Tongue (tissue), 2 donors: ENCODE measurements around the gene SKOR1. TPM values are rescaled to one million over a fixed set of nuclear protein-coding genes. Genes with fewer than 3 reads are reported as not detected.

Source experiments
- DNase-seq: peaks from one replicate; pipeline ENCODE4 v3.0.0-alpha.2; 2015
- total RNA-seq: library from RNA; depleted of rRNA; stranded (reverse); fragments of >200 nt; gene quantifications from one replicate; pipeline ENCODE4 v1.2.3, GENCODE V29; 2014

SKOR1 gene
- total RNA-seq, 1 donor from 2014 or later, result 0.31 TPM

DNA sequence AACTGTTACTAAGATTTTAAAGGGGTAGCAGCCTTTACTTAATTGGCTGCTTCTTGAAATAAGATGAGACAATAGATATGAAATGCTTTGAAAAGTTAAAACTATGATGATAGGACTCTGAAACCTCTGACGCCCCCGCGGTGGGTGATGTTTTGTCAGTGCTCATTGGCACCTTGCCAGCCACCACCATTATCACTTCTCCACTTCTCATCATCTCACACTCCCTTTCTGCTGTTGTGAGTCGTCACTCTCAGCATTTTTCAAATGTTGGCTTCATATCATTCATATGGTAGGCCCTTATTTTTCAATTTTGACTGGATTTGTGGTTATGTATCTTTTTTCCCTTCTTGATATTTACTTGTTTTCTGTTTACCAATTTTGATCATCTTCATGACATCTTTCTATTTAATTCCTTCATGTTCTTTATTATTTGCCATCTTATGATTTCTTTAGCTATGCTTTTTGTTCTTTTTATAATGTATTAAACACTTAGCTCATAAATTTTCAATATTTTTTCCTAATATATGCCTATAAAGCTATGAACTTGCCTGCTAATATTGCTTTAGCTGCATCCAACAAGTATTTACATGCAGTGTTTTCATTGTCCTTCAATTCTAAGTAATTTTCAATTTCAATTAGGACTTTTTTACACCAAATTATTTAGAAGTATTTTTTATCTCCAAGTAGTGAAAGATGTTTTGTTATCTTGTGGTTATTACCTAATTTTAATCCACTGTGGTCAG lies 30.3 kb upstream of the SKOR1 start:
- DNase-seq, result no peak

DNA sequence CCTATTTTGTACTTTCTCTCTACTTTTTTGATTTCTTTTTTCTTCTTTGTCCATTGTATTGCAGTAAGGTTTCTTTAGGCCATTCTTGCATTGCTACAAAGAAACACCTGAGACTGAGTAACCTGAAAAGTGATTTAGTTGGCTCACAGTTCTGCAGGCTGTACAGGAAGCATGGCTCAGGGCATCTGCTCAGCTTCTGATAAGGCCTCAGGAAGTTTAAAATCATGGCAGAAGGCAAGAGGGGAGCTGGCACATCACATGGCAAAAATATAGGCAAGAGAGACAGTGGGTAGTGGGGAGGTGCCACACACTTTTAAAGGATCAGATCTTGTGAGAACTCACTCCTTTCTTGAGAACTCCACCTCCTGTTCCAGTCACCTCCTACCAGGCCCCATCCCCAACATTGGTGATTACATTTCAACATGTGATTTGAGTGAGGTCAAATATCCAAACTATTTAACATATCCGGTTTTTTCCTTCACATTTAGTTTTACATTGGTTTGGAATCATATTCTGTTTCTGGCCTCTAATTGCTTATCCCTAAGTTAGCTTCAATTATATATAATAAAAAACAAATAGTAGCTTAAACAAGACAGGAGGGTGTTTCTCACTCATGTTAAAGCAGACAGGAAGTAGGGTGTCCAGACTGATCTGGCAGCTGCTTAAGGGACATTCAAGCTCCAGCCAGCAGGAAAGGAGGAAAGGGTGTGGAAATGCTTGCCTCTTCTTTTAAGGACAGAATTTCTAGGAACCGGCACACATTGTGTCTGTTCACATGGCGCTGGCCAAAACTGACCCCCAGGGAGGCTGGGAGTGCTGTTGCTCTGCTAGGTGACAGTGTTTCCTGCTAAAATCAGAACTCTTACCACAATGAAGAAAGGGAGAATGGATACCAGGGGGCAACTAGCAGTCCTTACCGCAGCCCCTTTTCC lies 28.8 kb upstream of the SKOR1 start:
- no peak for DNase-seq

DNA sequence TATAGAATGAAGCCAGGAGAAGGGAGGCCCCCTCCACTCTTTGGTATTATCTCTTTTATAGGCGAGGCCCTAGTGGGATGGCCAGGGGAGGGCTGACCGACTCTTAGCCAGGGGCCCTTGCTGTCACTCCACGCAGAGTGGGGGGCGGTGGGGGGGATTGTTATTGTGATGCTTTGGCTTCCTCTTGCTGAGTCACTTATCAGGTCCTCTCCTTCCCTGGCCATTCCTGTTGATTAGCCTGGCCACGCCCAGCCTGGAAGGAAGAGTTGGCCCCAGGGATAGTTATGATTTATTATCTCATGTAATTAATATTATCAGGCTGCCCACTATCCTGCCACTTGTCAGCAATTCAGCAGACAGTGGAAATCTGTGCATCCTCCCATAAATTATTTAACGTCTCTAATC lies 25.5 kb upstream of the SKOR1 start:
- no peak for DNase-seq

- no peak for DNase-seq
Measured at GRCh38 chr15:67801142-67801541, 24.2 kb upstream of the SKOR1 start.

DNA sequence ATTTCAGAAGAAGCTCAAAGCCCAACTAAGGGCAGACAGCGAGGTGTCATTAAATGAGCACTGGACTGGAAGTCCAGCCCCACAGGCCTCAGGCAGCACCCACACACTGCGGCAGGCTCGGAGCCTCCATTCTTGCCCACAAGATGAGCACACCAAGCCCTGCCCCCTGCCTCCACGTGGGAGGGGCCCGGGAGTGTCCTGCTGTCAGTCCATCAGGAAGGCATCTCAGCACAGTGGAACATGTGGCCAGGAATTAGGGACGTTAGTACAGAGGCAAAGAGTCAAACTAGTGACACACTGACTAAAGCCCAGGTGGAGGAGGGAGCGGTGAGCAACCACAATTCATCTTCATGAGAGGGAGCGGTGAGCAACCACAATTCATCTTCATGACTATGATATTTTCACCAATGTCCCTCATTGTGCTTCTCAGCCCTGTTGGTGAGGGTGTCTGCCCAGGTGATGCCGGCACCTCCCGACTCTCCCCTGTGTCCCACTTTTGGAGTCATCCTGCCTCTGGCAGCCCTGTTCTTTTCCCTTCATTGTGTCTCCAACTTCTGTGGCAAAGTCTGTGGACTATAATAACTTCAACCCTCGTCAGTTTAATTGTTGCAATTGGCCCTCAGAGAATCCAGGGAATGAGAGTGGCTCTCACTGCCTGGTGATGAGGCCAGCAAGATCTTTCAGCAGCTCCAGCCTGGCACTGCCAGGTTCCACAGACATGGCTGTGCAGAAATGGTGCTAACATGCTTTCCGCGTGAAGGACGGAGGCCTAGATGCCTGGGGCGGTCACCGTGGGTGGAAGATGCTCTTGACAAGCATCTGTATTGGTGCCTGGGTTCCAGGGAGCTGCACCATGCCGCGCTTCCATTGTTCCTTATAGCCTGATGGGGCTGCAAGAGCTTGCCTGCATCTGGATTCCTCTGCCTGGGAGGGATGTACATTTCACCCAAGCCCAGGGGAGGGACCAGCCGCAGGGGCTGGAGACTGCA lies 23.1 kb upstream of the SKOR1 start:
- no peak for DNase-seq

- DNase-seq, result no peak
Measured at GRCh38 chr15:67803299-67803698, 22.0 kb upstream of the SKOR1 start.

- DNase-seq, result no peak
Measured at GRCh38 chr15:67803996-67804843, 21.1 kb upstream of the SKOR1 start.

- DNase-seq, result no peak
Measured at GRCh38 chr15:67805008-67805665, 20.2 kb upstream of the SKOR1 start.

DNA sequence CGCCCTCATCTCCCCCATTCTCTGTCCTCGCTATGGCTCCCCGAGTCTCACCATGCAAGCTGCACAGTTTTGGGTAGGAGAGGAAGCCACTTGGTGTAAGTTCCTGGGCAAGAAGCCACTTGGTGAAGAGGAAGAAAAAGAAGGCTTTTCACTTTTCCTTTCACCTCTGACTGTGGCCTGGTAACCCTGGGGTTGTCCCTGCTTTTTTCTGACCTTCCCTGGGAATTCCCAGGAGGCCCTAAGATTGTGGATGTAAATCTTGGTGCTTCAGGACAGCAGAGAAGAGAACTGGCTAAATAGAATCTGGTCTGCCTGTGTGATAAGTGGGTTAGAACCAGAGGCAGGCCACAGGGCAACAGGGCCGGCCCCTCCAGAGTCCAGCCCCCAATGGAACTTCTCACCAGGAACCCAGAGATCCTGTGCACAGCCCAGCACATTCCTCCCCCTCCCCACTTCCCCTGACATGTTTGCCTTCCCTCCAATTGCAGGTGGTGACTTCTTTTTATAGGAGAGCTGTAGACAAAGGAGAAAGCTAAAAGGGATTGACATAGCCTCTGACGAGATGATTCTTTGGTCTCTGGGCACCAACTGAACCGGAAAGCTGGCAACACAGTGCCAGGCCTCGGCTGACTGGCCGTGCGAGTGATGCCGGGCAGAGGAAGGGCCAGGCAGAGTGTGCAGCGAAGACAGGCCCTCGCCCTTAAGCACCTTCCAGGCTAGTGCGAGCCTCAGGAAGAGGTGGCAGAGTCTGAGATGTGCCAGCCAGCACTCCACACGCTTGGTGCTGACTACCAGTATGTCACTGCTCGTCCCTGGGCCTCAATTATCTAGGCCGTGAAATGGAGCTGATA lies 19.4 kb upstream of the SKOR1 start:
- DNase-seq, result no peak

DNA sequence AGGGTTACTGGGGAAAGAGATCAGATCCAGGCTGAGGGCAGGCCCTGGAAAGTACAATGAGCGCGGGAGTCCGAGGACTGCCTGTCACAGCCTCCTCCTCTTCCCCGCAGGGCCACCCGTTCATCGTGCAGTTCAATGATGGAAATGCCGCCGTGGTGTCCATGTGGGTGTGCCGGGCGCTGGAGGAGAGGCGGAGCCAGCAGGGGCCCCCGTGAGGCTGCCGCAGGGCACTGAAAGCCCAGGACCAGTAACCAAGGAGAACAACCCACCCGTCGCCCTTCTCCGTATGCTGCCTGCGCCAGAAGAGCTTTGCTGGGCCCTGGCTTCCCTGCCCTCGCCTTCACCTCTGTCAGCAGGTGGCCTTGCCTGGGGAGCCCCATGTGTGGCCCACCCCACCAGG lies 18.8 kb upstream of the SKOR1 start:
- DNase-seq, result no peak

- DNase-seq, result no peak
Measured at GRCh38 chr15:67807141-67807540, 18.2 kb upstream of the SKOR1 start.

DNA sequence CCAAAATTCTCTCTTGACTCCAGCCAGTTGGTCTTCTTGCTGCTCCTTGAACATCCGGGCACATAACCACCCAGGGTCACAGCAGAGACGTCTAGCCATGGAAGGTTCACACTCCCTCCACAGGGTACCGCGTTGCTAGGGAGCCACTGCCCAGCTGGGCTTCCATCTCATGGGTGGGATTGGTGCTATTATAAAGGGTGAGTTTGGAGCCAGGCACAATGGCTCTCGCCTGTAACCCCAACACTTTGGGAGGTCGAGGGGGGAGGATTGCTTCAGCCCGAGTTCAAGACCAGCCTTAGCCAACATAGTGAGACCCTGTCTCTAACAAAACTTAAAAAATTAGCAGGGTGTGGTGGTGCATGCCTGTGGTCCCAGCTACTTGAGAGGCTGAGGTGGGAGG lies 17.5 kb upstream of the SKOR1 start:
- DNase-seq, result no peak

GRCh38 chr15:67808821-67809220 lies 16.5 kb upstream of the SKOR1 start:
- DNase-seq, result no peak

- no peak for DNase-seq
Measured at GRCh38 chr15:67809441-67809840, 15.9 kb upstream of the SKOR1 start.

GRCh38 chr15:67809866-67810265 lies 15.4 kb upstream of the SKOR1 start:
- DNase-seq, result no peak

DNA sequence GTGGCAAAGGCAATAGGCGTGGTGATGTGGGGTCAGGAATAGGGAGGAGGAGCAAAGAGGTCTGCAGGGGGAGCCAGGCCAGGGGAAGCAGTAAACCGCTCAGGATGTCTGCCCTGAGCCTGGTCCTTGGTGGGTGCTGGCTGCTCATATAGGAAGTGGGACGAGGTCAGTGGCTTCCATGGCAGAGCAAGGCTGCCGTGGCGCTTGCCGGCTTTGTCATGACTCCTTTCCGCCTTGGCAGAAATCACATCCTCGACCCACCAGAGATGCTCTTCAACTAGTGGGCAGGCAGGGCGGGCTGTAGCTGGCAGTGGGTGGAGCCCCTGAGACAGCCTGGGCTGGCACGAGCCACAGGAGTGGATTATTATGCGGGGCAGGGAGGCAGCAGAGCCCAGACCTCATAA lies 13.1 kb upstream of the SKOR1 start:
- no peak for DNase-seq

GRCh38 chr15:67813104-67813634 lies 12.1 kb upstream of the SKOR1 start:
- no peak for DNase-seq

DNA sequence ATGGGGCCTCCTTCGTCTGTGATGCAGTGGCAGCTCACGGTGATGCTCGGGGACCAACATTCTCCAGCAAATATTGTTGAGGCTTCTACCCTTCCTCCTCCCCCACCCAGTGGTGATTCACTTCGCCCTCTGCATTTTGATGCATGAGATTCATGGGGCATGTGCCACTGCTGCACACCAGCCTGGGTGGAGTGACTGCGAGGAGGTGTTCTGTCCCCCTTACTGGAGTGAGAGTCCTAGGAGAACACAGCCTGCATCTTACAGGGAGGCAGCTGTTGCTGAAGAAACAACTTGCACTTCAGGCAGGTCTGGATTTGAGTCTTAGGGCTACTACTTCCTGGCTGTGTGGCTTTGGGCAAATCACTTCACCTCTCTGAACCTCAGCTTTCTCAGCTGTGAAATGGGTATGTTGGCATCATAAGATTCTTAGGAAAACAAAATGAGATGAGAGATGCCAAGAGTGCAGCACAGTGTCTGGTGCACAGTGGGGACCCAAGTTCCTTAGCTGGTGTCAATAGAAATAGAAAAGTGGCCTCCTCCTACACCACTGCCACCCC lies 10.2 kb upstream of the SKOR1 start:
- DNase-seq, result no peak

DNA sequence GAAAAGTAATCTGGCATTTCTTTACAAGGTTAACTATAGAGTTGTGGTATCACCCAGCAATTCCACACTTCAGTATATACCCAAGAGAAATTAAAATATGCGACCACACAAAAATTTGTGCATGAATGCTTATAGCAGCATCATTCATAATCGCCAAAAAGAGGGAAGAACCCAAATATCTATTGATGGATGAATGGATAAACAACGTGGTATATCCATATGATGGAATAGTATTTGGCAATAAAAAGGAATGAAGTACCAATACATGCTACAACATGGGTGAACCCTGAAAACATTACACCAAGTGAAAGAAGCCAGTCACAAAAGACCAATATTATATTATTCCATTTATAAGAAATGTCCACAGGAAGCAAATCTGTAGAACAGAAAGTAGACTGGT lies 8.6 kb upstream of the SKOR1 start:
- DNase-seq, result no peak
